HG02973 (cell line): ENCODE results near the gene RGL1.

Experiments used
- ATAC-seq: cut with Tn5 transposase; IDR thresholded peaks from one replicate; pipeline ENCODE4 v1.9.1; 2021; ENCODE audit warnings: moderate library complexity; ENCODE audit not compliant: unreplicated experiment

RGL1 gene

DNA sequence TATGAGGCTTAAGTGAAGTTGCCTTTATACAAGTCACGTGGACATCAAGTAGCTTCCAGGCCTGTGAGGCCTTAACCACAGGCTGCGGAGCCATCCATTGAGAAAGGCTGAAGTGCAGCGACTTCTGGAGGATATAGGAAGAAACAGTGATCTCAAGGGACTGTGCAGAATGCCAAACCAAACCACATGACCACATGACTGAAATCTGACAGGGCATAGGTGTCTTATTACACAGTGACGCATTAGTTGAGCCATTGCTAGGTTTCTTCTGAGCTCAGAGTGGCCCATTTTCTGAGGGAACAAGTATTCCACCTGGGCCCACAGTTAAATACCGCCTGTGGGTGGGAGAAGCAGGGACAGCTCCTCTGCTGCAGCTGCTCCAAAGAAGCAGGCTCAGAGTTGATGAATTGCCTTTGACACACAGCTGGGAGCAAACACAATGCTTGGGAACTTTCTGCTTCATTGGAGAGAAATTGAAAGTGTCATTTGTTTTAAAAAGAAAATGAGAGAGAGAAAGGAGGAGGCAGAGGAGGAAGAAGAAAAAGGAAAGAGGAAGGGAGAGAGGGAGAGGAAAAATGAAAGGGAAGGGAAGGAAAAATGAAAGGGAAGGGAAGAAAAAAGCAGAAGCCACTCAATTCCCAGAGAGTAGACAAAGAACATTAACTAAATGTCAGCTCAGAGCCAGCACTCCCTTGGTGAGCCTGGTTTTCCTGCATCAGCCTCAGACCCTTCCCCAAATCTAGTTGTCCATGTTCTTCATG lies 138.2 kb downstream of the RGL1 start:
- ATAC-seq: no peak

DNA sequence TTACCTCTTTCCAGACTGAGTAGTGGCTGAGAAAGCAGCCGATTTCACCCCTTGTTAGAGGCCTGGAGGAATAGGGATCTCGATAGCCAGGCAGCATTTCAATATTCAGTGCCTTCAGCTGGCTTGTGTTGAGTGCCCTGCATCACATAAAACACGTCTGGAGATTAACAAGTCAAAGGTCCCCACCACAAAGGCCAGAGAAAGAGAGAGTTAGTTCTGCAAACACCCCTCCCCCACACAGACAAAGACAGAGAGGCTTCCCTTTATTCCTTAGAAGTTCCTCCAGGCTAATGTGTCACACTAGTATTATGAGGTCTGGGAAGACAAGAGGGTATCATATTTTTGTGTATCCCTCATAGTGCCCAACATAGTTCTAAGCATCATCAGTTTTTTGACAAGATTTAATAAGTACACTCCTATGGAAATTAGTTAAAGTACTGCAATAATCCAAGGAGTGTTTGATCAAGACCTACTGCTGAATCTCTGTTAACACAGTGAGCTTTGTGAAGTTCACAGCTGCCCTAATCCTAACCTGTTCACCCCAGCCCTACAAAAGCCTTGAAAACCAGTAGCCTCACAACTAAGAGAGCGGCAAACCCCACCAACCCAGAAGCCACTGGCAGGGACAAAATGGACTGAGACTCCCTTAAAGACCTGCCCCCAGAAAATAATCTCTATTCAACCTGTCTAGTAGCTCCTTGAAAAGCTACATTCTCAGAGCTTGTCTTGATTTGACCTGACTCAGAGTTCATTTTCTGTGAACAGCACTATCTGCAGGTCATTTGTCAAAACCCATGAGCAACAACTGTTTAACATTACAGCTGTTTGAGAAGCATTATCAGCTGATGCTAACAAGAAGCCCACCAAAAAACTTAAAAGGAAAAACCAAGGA lies 140.8 kb downstream of the RGL1 start:
- ATAC-seq: no peak

DNA sequence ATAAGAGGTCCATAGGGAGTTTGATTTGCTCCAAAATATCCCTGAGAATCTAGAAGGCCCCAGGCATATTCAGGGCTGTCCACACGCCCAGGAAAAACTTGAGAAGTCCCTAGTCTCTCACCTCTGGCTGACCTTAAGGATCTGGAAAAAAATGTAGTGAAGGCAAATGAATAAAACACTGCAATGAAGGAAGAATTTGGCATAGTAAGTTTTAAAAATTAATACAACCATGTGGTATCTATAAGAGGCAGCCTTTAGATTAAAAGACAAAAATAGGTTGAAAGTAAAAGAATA lies 141.3 kb downstream of the RGL1 start:
- ATAC-seq: no peak

DNA sequence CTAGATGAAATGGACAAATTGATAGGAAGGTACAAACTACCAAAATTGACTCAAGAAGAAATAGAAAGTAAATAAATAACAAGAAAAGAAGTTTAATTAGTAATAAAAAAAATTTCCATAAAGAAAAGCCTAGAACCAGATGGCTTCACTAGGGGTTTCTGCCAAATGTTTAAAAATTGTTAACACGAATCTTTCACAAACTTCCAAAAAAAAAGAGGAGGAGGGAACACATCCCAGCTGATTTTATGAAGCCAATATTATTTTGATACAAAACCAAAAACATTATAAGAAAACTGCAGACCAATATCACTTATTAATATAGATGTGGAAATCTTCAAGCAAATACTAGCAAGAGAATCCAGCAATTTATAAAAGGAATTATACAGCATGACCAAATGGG lies 143.1 kb downstream of the RGL1 start:
- no peak for ATAC-seq

DNA sequence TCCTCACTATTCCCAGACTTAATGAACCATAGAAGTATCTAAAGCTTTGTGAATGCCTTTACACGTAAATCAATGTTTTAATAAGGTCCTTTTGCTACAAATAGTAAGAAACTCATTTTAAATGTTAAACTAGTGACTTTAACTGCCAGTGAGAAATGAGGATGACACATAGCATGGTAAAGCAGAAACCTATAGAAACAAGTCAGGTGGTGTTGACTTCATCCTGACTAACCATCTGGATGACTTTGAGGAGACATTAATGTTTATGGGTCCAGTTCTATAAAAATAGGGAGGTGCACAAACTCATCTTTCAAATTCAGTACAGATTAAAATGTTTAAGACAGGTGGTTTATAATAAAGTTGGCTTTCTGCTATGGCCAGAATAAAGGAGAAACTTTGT lies 147.2 kb downstream of the RGL1 start:
- no peak for ATAC-seq

GRCh38 chr1:183953031-183953430 lies 148.1 kb downstream of the RGL1 start:
- ATAC-seq: no peak

GRCh38 chr1:183954496-183954895 lies 149.6 kb downstream of the RGL1 start:
- no peak for ATAC-seq

GRCh38 chr1:183956559-183957188 lies 151.8 kb downstream of the RGL1 start:
- peak; percentile 100 for ATAC-seq

DNA sequence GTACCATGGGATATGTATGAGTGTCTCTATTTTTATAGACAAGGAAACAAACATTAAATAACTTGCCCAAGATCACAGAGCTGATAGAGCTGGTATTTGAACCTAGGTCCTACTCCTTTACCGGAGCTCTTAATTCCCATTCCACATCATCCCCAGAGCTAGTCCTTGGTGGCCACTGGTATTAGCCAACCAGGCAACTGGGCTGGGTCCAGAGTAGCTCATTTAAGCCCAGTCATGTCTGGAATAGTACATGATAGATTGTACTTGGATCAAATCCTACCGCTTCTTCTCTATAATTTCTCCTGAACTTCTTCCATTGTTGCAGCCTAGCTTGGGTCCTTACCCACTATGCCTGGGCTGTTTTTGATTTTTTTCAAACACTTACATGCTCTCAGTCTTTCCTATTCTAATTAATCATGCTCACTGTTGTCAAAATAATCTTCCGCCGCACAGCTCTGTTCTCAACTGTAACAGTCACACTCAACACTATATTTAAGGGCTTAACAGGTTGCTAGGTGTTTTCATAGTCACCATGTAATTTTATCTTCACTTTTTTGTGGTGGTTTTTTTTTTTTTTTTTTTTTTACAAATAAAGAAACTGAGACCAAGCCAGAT lies 152.4 kb downstream of the RGL1 start:
- no peak for ATAC-seq

DNA sequence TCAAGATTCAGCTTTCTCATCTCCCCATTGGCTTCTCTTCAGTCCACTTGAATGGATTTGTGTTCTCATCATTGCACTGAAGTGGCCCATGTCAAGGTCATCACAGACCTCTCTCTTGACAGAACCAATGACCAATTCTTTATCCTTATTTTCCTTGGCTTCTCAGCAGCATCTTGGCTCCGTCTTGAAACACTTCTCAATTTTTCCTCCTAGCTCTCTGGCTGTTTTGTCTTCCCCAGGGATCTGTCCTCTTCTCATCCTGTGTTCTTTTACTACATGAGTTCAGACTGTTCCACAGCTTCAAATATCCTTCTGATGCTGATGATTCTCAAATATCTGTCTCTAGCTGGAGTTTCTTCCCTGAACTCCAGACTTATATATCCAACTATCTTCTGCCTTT lies 154.0 kb downstream of the RGL1 start:
- no peak for ATAC-seq

DNA sequence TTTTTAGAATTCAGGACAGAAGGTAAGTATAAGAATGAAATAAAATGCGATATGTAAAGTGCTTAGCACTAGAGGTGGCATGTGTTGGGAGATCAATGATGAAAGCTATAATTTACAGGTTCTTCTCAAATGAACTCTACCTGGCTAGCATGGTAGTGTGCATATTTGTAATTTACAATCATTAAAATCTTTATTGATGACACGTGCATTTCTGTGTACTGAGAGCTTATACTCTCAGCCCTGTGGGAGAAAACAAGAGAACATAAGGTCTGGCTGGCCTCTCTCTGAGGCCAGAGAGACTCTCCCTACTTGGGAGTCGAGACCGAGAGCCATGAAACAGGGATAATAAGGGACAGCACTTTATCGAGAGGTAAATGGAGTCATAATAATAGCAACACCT lies 156.2 kb downstream of the RGL1 start:
- ATAC-seq: no peak

DNA sequence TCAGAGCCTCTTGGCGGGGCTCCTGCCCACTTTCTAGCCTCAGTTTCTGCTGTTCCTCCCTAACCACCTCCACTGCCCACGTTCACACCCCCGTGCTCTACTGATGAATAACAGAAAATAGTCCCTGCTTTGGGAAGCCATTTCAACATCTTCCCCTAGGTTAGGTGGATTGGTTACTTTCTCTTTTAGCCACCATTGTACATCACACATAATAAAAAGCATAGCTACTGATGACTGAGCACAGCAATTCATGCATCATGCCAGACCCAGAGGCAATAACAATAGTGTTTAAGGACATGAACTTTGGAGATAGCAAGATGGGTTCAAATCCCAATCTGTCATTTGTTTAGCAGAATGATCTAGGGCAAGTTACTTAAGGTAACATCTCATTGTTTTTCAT lies 158.0 kb downstream of the RGL1 start:
- no peak for ATAC-seq

DNA sequence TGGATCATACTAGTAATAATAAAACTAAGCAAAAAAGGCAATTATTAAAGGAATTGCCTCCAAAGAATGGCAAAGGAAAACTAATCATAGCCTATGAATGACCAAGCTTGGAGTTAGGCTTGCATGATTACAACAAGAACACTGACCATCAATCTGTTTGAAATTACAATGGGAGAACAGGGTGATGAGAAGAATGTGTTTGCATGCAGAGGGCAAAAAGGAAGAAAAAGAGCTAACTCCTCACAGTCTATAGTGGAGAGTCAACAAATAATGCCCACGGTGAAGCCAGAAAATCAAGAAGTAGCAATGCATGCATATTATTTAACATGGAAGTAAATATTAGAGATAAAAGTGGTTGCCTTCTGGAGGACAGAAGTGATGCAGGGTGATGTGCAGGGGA lies 160.8 kb downstream of the RGL1 start:
- no peak for ATAC-seq

DNA sequence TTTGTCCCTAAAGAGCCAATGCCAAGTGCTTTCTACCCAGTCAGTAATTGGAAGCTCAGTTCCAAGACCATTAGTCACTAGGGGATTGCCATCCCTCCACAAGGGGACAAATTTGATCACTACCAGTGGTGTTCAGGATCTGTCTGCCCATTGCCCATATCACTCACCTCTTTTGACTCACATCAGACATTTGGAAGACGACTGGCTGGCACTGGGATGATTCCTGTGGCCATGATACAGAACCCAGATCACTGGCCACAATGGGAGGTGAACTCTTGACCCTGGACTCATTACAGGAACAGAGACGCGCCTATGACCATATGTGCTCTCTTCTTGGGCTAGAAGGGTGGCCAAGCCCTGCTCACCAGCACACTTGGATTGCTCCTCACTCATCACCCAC lies 161.6 kb downstream of the RGL1 start:
- ATAC-seq: no peak

- no peak for ATAC-seq
These were observed 163.0 kb downstream of the RGL1 start for GRCh38 chr1:183967914-183968313.

DNA sequence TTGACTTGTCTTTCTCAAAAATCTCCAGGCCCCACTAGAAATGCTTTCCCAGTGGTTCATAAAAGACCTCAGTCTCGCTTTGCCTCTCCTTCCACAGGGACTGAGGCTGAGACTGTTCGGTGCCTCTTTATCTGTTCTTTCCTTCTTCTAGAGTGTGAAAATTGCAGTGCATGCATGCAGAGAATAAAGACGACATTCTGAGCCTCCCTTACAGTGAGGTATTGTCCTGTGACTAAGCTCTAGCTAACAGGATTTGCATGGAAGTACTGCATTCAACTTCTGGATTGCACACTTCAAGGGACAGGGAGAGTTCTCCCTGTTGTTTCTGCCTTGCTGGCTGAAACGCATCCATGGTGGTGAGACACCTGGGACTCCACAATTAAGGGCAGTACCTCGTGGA lies 163.5 kb downstream of the RGL1 start:
- ATAC-seq: no peak

GRCh38 chr1:183970516-183971300 lies 165.8 kb downstream of the RGL1 start:
- ATAC-seq: no peak

DNA sequence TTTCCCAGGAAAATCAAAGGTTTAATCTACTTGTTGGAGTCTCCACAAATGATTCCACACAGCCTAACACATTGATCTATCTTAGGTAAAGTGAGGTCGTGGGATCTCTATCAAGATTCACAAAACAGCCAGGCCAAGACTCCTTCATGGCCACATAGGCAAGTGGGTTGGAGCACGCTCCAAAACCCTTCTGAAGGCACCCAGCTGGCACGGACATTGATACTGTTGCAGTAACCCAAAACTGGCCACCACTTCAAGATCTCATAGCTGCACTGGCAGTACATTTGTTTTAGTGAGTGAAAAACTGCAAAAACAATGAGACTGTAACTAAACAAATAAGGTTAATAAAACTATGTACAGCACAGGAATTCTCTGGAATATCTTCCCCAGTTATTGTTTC lies 170.7 kb downstream of the RGL1 start:
- ATAC-seq: no peak

- no peak for ATAC-seq
These were observed 172.8 kb downstream of the RGL1 start for GRCh38 chr1:183977717-183978116.
